Measurements from ENCODE around the gene G6PC1.

The G6PC1 gene

DNA sequence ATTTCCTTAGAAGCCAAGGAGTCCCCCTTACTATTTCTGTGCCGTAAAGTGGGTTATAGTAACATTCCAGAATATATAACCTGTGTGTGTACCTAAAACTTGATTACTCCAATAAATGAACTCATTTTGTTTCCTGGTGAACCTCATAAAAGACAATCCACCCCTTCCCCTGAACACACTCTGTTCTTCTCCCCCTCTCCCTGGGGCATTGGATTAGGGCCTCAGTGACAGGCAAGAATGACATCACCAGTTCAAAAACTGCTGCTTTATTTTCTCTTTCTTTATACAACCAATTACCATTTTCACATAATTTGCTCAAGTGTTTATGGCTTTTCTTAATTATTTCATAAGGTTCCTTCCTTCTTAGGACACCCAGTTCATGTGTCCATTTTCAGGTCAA is 46.2 kb downstream of the G6PC1 start:
- DNase-seq = no peak

DNA sequence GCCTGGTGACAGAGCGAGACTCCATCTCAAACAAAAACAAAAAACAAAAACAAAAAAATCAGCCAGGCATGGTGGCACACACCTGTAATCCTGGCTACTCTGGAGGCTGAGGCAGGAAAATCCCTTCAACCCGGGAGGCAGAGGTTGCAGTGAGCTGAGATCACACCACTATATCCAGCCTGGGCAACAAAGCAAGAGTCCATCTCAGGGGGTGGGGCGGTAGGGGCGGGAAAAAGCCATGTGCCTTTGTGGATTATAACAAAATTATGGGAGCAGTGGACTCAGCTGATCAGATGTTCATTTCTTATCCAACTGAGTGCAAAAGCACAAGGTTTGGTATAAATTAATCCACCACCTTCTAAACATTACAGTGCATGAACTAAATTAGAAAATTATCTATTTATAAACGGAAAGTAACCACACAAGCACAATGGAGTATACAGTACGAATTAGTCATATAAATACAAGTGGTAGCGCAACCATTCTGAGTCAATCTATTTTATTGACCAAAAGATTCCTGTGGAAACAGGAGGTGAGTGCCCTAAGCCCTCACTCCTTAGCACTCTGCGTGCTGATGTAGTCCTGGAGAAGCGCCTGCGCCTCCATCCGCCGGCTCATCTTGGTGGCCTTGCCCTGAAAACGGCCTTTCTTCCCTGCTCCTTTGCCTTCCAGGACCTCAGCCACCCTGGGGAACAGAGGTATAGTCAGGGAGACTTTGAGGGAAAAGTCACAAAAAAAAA is 49.6 kb downstream of the G6PC1 start:
- no peak for DNase-seq
